SW 1271 (cell line): ENCODE results near the gene LRFN3.
"Not testable (repeated sequence)": the region's sequence is repeated elsewhere in the genome, so short reads cannot be mapped to it uniquely, and the experiment has no call there.

Source experiments
- DNase-seq, 2 experiments: peaks; one replicate each; lab custom pipeline; 2025; lab: John Stamatoyannopoulos, UW

The LRFN3 gene

GRCh38 chr19:35939307-35940077 is 3.3 kb downstream of the LRFN3 start:
- no peak for DNase-seq

- DNase-seq: no peak
These were observed 4.1 kb downstream of the LRFN3 start for GRCh38 chr19:35940078-35940775.

GRCh38 chr19:35940839-35941238 is 4.7 kb downstream of the LRFN3 start:
- DNase-seq: no peak

GRCh38 chr19:35942235-35942634 is 6.1 kb downstream of the LRFN3 start:
- no peak for DNase-seq

GRCh38 chr19:35943321-35944301 is 7.4 kb downstream of the LRFN3 start:
- no peak for DNase-seq

- no peak for DNase-seq
These were observed 8.4 kb downstream of the LRFN3 start for GRCh38 chr19:35944556-35944955.

GRCh38 chr19:35945121-35945790 is 9.1 kb downstream of the LRFN3 start:
- DNase-seq: no peak

- DNase-seq: no peak
These were observed 10.0 kb downstream of the LRFN3 start for GRCh38 chr19:35946203-35946602.

GRCh38 chr19:35949131-35949530 is 13.0 kb downstream of the LRFN3 start:
- DNase-seq: no peak

GRCh38 chr19:35955881-35956634 is 19.9 kb downstream of the LRFN3 start:
- DNase-seq: no peak

GRCh38 chr19:35957411-35957810 is 21.2 kb downstream of the LRFN3 start:
- DNase-seq: not testable (repeated sequence)

GRCh38 chr19:35958660-35959039 is 22.5 kb downstream of the LRFN3 start:
- no peak for DNase-seq

GRCh38 chr19:35959040-35959967 is 23.1 kb downstream of the LRFN3 start:
- DNase-seq: no peak

GRCh38 chr19:35959968-35960320 is 23.8 kb downstream of the LRFN3 start:
- DNase-seq: no peak

GRCh38 chr19:35960432-35960972 is 24.3 kb downstream of the LRFN3 start:
- DNase-seq: no peak

- no peak for DNase-seq
These were observed 27.3 kb downstream of the LRFN3 start for GRCh38 chr19:35963514-35963913.

GRCh38 chr19:35966771-35967170 is 30.6 kb downstream of the LRFN3 start:
- DNase-seq: no peak

- DNase-seq: no peak
These were observed 37.3 kb downstream of the LRFN3 start for GRCh38 chr19:35973487-35973886.

GRCh38 chr19:35975608-35976214 is 39.5 kb downstream of the LRFN3 start:
- DNase-seq: no peak
